Type B pancreatic cell (in vitro differentiated cells): ENCODE data around the gene ZFYVE27. TPM values are rescaled to one million over a fixed set of nuclear protein-coding genes. Genes with fewer than 3 reads are reported as not detected.
A peak's percentile ranks its signal among the peaks of the same experiment; 100 is the strongest.

Source experiments
- DNase-seq: peaks from one replicate; pipeline ENCODE4 v3.0.0; 2021; ENCODE audit warnings: mixed read lengths; ENCODE audit not compliant: unreplicated experiment; ENCODE audit errors: extremely low spot score
- H3K27ac Mint-ChIP-seq: 2 replicates; pipeline ENCODE4 v1.8.0; 2021; ENCODE audit warnings: mild to moderate bottlenecking, mixed read lengths
- H3K27me3 Mint-ChIP-seq: 2 replicates; pipeline ENCODE4 v1.8.0; 2021; ENCODE audit warnings: mixed read lengths
- H3K36me3 Mint-ChIP-seq: 2 replicates; pipeline ENCODE4 v1.8.0; 2021; ENCODE audit warnings: mixed read lengths
- H3K4me1 Mint-ChIP-seq: one replicate; pipeline ENCODE4 v1.8.0; 2021; ENCODE audit warnings: mixed read lengths; ENCODE audit not compliant: unreplicated experiment
- H3K4me3 Mint-ChIP-seq: 2 replicates; pipeline ENCODE4 v1.8.0; 2021; ENCODE audit warnings: mild to moderate bottlenecking, mixed read lengths
- H3K9me3 Mint-ChIP-seq: 2 replicates; pipeline ENCODE4 v1.8.0; 2021; ENCODE audit warnings: mixed read lengths
- total RNA-seq: library from RNA; stranded (reverse); gene quantifications from 2 replicates; pipeline ENCODE4 v1.2.1, GENCODE V29; 2021; ENCODE audit warnings: low replicate concordance
- TF ChIP-seq, protein P1 (sequence below): fragments of 200-600 bp; sonication (generic); conservative IDR thresholded peaks from 2 replicates; pipeline ENCODE4 v1.5.0; 2021; ENCODE audit warnings: antibody characterized with exemption, mild to moderate bottlenecking

Gene ZFYVE27
- total RNA-seq, 1 donor from 2014 or later = 25.6 TPM

DNA sequence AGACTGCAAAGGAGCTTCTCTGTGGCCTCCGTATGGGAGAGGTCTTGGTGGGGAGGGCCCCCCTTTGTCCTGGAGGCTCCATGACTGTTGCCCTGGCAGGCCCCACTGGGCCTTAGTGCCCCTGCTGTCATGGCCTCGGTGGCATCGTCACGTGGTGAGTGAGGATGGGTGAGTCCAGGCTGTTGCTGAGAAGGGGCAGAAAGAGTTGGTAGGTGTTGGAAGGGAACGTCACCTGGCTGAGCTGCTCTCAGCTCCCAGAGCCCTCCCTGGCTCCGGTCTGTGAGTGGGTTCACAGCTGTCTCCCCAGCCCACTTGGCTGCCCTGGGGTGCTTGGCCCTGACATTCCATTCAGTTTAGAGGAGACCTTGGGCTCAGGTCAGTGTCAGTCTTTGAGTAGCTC lies 18.8 kb downstream of the ZFYVE27 start:
- H3K36me3 Mint-ChIP-seq = peaks cover 25% of the 10 kb centered on the region
- no peaks in the 10 kb centered on the region for H3K4me1 Mint-ChIP-seq

DNA sequence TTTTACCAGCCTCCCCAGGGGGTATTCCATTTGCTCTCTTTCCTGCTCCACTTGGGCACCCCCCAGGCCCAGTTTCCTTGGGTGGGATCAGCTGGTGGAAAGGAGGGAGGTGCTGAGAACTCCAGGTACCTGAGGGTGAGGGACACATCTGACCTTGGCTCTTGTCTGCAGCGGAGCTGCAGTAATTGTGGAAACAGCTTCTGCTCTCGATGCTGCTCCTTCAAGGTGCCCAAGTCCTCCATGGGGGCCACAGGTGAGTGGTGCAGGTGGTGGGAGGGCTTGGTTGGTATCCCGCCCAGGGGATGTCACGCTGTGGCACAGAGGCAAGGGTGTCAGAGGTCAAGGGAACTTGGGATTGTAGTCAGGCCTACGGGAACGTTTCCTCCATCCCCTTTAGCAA lies 20.5 kb downstream of the ZFYVE27 start:
- H3K27ac Mint-ChIP-seq = no peak overlapping the region
- H3K9me3 Mint-ChIP-seq = no peaks in the 10 kb centered on the region
- no peaks in the 10 kb centered on the region for H3K4me1 Mint-ChIP-seq
- TF ChIP-seq, protein P1, sequence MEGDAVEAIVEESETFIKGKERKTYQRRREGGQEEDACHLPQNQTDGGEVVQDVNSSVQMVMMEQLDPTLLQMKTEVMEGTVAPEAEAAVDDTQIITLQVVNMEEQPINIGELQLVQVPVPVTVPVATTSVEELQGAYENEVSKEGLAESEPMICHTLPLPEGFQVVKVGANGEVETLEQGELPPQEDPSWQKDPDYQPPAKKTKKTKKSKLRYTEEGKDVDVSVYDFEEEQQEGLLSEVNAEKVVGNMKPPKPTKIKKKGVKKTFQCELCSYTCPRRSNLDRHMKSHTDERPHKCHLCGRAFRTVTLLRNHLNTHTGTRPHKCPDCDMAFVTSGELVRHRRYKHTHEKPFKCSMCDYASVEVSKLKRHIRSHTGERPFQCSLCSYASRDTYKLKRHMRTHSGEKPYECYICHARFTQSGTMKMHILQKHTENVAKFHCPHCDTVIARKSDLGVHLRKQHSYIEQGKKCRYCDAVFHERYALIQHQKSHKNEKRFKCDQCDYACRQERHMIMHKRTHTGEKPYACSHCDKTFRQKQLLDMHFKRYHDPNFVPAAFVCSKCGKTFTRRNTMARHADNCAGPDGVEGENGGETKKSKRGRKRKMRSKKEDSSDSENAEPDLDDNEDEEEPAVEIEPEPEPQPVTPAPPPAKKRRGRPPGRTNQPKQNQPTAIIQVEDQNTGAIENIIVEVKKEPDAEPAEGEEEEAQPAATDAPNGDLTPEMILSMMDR = no peak
- H3K36me3 Mint-ChIP-seq = peaks cover 18% of the 10 kb centered on the region
- no peak for DNase-seq
- no peaks in the 10 kb centered on the region for H3K27me3 Mint-ChIP-seq
- no peak overlapping the region for H3K4me3 Mint-ChIP-seq

More for the DNA sequence above, 18.8 kb downstream of the ZFYVE27 start:
- Mint-ChIP-seq H3K27me3 (no peaks in the 10 kb centered on the region), H3K4me3 (no peak overlapping the region), H3K9me3 (no peaks in the 10 kb centered on the region), H3K27ac (no peak overlapping the region)
- TF ChIP-seq, protein P1 = no peak
- DNase-seq = no peak

DNA sequence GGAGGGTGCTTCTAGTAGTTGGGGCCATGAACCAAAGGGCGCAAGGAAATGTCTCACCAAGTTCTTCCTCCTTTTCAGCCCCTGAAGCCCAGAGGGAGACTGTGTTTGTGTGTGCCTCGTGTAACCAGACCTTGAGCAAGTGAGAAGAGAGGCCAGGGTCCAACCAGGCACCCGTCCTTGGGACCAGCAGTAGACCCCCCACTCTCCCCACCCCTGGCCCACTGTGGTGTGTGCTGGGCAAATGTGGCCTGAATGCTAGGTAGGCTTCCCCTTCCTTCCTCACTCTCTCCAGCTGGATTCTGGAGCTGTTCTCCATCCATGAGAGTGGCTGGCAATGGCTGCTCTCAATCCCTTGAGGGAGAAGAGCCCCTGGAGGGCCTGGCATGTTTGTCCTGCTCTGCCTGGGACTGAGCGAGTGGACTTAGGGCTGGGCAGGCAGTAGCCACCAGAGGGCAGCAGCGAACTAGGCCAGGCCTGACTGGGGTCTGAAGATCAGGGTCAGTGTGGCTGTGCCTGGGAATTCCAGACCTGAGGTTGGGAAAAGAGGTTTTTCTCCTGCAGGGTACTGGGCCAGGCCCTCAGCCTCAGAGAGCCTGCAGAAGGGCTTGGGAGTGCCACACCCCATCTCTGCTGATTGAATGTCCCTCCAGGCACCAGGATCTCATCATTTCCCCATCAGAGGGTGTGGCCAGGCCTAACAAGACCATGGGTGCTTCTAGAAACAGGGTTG lies 22.4 kb downstream of the ZFYVE27 start:
- TF ChIP-seq, protein P1 = peak; percentile 91
- Mint-ChIP-seq H3K4me3 (no peak overlapping the region), H3K27me3 (no peaks in the 10 kb centered on the region), H3K27ac (no peak overlapping the region), H3K9me3 (no peaks in the 10 kb centered on the region), H3K36me3 (peaks cover 13% of the 10 kb centered on the region), H3K4me1 (peaks cover 3% of the 10 kb centered on the region)
- no peak for DNase-seq

DNA sequence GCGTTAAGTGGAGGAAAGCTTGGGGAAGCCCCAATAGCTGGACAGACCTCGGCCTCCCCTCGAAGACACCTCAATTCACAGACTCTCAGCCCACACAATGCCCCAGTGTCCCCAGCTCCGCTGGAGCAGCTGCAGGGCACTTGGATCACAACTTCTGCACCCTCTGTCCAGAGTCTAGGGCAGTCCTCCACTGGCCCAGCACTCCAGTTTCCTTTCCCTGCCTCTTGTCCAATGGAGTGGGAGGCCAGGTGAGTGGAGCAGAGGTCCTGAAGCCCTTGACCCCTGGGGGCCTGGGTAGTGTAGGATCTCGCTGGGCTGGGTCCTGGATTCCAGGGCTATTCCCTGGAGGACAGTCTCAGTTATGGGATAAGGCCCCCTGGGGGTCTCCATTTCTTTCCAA lies 23.0 kb downstream of the ZFYVE27 start:
- peaks cover 7% of the 10 kb centered on the region for H3K4me1 Mint-ChIP-seq
- TF ChIP-seq, protein P1 = no peak
- H3K27ac Mint-ChIP-seq = no peak overlapping the region
- H3K9me3 Mint-ChIP-seq = no peaks in the 10 kb centered on the region
- H3K36me3 Mint-ChIP-seq = peaks cover 11% of the 10 kb centered on the region
- H3K27me3 Mint-ChIP-seq = peaks cover 3% of the 10 kb centered on the region
- DNase-seq = no peak
- no peak overlapping the region for H3K4me3 Mint-ChIP-seq

DNA sequence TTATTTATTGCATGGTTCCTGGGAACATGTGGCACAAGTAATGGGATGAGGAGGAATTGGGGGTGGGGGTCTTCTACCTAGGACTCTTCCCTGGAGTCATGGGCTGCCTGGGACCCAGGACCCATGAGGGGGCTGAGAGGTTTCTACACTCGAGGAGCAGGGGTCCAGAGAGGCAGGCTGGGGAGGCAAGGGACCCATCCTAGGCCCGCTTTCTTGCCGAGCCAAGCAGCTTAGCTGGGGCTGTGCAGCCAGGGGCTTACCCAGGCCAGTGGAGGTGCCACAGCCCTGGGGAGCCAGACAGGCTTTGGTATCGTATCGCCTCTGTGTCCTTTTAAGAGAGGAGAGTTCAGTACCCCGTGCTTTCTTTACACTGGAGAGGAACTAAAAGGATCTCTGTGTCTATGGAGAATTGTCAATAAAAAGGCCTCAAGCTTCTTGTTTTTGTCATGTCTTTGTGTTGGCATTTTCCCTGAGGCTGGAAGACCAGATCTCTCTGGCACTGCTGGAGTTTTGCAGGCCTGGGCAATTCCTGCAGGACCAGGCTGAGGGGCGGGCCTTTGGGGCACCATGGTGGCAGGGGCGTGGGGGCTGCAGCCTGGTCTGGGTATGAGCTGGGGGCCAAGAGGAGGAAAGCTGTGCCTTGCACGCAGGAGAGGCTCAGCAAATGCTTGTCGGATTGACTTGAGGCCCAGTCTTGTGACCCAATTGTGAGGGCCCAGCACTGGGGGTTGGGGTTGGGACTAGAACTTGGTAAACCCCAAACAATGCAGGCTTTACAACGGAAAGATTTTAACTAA lies 23.7 kb downstream of the ZFYVE27 start:
- TF ChIP-seq, protein P1 = no peak
- no peak for DNase-seq
- Mint-ChIP-seq H3K4me3 (no peak overlapping the region), H3K9me3 (no peaks in the 10 kb centered on the region), H3K4me1 (peaks cover 7% of the 10 kb centered on the region), H3K27ac (no peak overlapping the region), H3K36me3 (peaks cover 8% of the 10 kb centered on the region), H3K27me3 (peaks cover 3% of the 10 kb centered on the region)
